IPS DF 6.9 (cell line): ENCODE results near the gene SPATA31E1.
A peak's percentile ranks its signal among the peaks of the same experiment; 100 is the strongest.

ENCODE experiments used
- DNase-seq: peaks from one replicate; pipeline ENCODE4 v3.0.0-alpha.2; 2013; ENCODE audit warnings: low read depth, low spot score
- H3K27ac ChIP-seq: one replicate; pipeline ENCODE4 v1.5.1; 2013; ENCODE audit warnings: low read length, control low read depth
- H3K27me3 ChIP-seq: 2 replicates; pipeline ENCODE4 v1.6.1; 2013; ENCODE audit warnings: mild to moderate bottlenecking, low read length; ENCODE audit not compliant: control insufficient read depth, insufficient read depth
- H3K36me3 ChIP-seq: 2 replicates; pipeline ENCODE4 v1.6.1; 2013; ENCODE audit warnings: low read length; ENCODE audit not compliant: control insufficient read depth, insufficient read depth
- H3K4me1 ChIP-seq: 2 replicates; pipeline ENCODE4 v1.6.1; 2013; ENCODE audit warnings: low read length; ENCODE audit not compliant: control insufficient read depth, insufficient read depth
- H3K4me3 ChIP-seq: 2 replicates; pipeline ENCODE4 v1.5.1; 2013; ENCODE audit warnings: mild to moderate bottlenecking, low read length
- H3K9me3 ChIP-seq: 2 replicates; pipeline ENCODE4 v1.6.1; 2013; ENCODE audit warnings: low read length, inconsistent platforms; ENCODE audit not compliant: control insufficient read depth, insufficient read depth
- WGBS: extraction: QIAGEN DNeasy Blood & Tissue Kit; methylation state at CpG from one replicate; pipeline ENCODE4 v1.1.7; 2013; ENCODE audit warnings: mixed read lengths, missing lambda C conversion rate; ENCODE audit not compliant: insufficient read length, insufficient coverage; 5-methylcytosine and 5-hydroxymethylcytosine counted together

SPATA31E1 gene

GRCh38 chr9:87873607-87874303, 8.9 kb upstream of the SPATA31E1 start:
- Histone ChIP-seq H3K36me3 (no peaks in the 10 kb centered on the region), H3K27ac (no peak overlapping the region), H3K27me3 (no peaks in the 10 kb centered on the region), H3K9me3 (no peaks in the 10 kb centered on the region), H3K4me3 (no peak overlapping the region), H3K4me1 (0 out of 2 replicates have a peak, but pooled peaks cover 2% of the 10 kb centered on the region)
- no CpG with 5 or more reads among the region's 5 CpGs for WGBS
- DNase-seq, result no peak

DNA sequence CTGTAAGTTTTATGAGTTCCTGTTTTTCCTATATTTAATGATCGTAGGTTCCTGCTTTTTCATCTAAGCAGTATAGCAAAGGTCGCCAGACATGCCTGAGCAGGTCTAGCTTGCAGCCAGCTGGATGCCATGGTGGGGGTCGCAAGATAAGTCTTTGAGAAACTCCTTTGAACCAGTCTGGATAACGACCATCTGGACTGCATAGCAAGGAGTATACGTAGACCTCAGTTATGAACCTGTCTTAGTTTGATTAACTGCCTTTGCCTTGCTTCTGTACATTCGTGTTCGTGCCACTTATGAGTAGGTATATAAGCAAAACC, 8.4 kb upstream of the SPATA31E1 start:
- no peaks in the 10 kb centered on the region for H3K9me3 ChIP-seq
- no peak for DNase-seq
- no peaks in the 10 kb centered on the region for H3K27me3 ChIP-seq
- H3K4me3 ChIP-seq, result no peak overlapping the region
- H3K4me1 ChIP-seq, result 0 out of 2 replicates have a peak, but pooled peaks cover 2% of the 10 kb centered on the region
- no peak overlapping the region for H3K27ac ChIP-seq
- WGBS, result no CpG with 5 or more reads among the region's 7 CpGs
- no peaks in the 10 kb centered on the region for H3K36me3 ChIP-seq

GRCh38 chr9:87875060-87875459, 7.6 kb upstream of the SPATA31E1 start:
- DNase-seq, result no peak
- Histone ChIP-seq H3K27me3 (no peaks in the 10 kb centered on the region), H3K36me3 (no peaks in the 10 kb centered on the region), H3K9me3 (no peaks in the 10 kb centered on the region), H3K4me1 (peaks cover 2% of the 10 kb centered on the region; the same call in 1 of the 2 replicates), H3K27ac (no peak overlapping the region), H3K4me3 (no peak overlapping the region)

GRCh38 chr9:87875831-87876545, 6.7 kb upstream of the SPATA31E1 start:
- Histone ChIP-seq H3K9me3 (no peaks in the 10 kb centered on the region), H3K4me3 (no peak overlapping the region), H3K36me3 (no peaks in the 10 kb centered on the region), H3K27ac (no peak overlapping the region), H3K27me3 (no peaks in the 10 kb centered on the region), H3K4me1 (peaks cover 2% of the 10 kb centered on the region; the same call in 1 of the 2 replicates)
- WGBS, result no CpG with 5 or more reads among the region's 5 CpGs
- no peak for DNase-seq

DNA sequence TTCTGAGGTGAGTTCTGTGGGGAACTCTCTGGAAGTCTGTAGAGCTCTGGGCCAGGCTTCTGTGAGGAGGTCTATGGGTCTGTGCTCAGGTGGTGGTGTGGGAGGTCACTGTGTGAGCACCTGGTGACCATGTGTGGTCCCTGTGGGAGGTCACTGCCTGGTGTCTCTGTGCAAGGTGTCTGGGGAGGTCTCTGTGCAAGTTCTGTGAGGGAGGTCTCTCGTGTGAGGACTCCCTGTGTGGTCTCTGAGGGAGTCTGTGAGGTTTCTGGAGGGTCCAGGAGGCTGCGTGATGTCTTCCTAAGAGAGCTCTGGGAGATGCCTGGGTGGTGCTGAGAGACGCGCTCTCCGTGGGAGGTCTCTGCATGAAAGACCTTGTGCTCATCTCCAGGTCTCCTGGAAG, 6.0 kb upstream of the SPATA31E1 start:
- no peaks in the 10 kb centered on the region for H3K9me3 ChIP-seq
- no peak for DNase-seq
- no CpG with 5 or more reads among the region's 5 CpGs for WGBS
- no peak overlapping the region for H3K4me3 ChIP-seq
- H3K4me1 ChIP-seq, result peaks cover 2% of the 10 kb centered on the region; the same call in 1 of the 2 replicates
- no peak overlapping the region for H3K27ac ChIP-seq
- H3K36me3 ChIP-seq, result no peaks in the 10 kb centered on the region
- H3K27me3 ChIP-seq, result no peaks in the 10 kb centered on the region

- H3K27ac ChIP-seq, result no peak overlapping the region
- no peak for DNase-seq
- peaks cover 3% of the 10 kb centered on the region; the same call in 1 of the 2 replicates for H3K4me1 ChIP-seq
- no CpG with 5 or more reads among the region's 1 CpG for WGBS
- H3K4me3 ChIP-seq, result no peak overlapping the region
- H3K27me3 ChIP-seq, result no peaks in the 10 kb centered on the region
- H3K9me3 ChIP-seq, result no peaks in the 10 kb centered on the region
- no peaks in the 10 kb centered on the region for H3K36me3 ChIP-seq
Observed at GRCh38 chr9:87878989-87879511, 3.6 kb upstream of the SPATA31E1 start.

DNA sequence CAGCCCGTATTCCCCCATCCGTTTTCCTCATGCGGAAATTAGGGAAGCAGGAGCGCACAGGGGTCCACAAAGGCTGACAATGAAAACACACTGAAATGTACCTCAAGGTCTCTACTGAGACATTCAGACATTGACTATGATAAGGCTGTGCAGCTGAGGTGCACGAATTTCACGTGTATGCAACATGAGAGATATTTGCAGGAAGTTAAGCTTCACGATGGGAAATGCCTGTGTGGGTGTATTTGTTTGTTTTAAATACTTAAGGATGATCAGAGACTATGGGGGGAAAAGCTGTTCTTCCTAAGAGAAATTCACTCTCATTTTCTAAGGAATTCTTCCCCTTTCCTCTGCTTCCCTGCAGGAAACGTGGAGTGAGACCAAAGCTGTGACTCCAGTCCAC, 2.6 kb upstream of the SPATA31E1 start:
- Histone ChIP-seq H3K4me3 (no peak overlapping the region), H3K9me3 (no peaks in the 10 kb centered on the region), H3K27me3 (no peaks in the 10 kb centered on the region), H3K27ac (no peak overlapping the region), H3K36me3 (no peaks in the 10 kb centered on the region), H3K4me1 (peaks cover 2% of the 10 kb centered on the region; the same call in 1 of the 2 replicates)
- no peak for DNase-seq
- WGBS, result no CpG with 5 or more reads among the region's 8 CpGs

- no peaks in the 10 kb centered on the region for H3K9me3 ChIP-seq
- peaks cover 2% of the 10 kb centered on the region; the same call in 1 of the 2 replicates for H3K4me1 ChIP-seq
- H3K4me3 ChIP-seq, result no peak overlapping the region
- WGBS, result no CpG with 5 or more reads among the region's 6 CpGs
- no peak overlapping the region for H3K27ac ChIP-seq
- H3K27me3 ChIP-seq, result no peaks in the 10 kb centered on the region
- H3K36me3 ChIP-seq, result no peaks in the 10 kb centered on the region
- DNase-seq, result no peak
Observed at GRCh38 chr9:87880683-87881082, 2.0 kb upstream of the SPATA31E1 start.

DNA sequence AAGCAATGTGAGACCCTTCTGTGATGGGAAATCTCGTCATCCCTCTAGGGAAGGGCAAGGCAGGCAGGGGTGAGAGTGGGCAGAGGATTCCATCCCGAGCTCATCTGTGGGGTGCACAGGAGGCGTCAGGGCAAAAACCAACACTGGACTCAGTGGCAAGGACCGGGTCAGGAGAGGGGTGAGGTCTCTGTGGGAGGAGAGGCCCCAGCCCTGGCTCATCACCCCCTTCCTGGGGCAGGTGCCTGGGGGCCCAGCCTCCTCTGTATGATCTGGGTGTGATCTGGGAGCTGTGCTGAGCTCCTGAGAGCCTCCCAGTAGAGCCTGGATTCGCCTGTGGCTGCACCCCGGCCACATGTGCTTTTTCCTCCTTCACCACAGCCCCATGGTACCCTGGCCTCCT, 597 bp downstream of the SPATA31E1 start:
- no CpG with 5 or more reads among the region's 6 CpGs for WGBS
- no peak for DNase-seq
- no peak overlapping the region for H3K27ac ChIP-seq
- peaks cover 2% of the 10 kb centered on the region; the same call in 1 of the 2 replicates for H3K4me1 ChIP-seq
- H3K9me3 ChIP-seq, result no peaks in the 10 kb centered on the region
- H3K27me3 ChIP-seq, result no peaks in the 10 kb centered on the region
- H3K36me3 ChIP-seq, result no peaks in the 10 kb centered on the region
- H3K4me3 ChIP-seq, result no peak overlapping the region

- Histone ChIP-seq H3K36me3 (no peaks in the 10 kb centered on the region), H3K27ac (no peak overlapping the region), H3K9me3 (no peaks in the 10 kb centered on the region), H3K27me3 (no peaks in the 10 kb centered on the region), H3K4me3 (no peak overlapping the region), H3K4me1 (peaks cover 2% of the 10 kb centered on the region; the same call in 1 of the 2 replicates)
- no CpG with 5 or more reads among the region's 8 CpGs for WGBS
- peak; percentile 25 for DNase-seq
Observed at GRCh38 chr9:87883990-87884389, 1.3 kb downstream of the SPATA31E1 start.
